Measurements from ENCODE around the gene ISL2.

Gene ISL2

DNA sequence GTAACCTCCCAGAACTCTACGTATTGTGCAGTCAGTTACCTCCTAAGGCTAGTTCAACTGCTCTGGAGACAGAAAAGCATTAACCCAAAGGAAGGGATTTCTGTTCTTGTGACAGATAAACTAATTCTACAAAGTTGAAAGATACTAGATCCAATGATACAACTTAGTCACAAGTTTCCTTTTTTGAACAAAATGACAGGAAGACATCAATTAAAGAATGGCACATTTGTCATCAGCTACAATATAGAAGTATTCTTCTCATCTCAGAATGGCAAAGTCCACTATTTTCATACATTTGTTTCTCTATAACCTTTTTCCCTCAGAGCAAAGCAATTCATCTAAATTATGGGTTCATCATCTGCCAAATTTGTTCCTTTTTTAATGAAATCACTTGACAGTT lies 43.7 kb downstream of the ISL2 start:
- no peak for DNase-seq

DNA sequence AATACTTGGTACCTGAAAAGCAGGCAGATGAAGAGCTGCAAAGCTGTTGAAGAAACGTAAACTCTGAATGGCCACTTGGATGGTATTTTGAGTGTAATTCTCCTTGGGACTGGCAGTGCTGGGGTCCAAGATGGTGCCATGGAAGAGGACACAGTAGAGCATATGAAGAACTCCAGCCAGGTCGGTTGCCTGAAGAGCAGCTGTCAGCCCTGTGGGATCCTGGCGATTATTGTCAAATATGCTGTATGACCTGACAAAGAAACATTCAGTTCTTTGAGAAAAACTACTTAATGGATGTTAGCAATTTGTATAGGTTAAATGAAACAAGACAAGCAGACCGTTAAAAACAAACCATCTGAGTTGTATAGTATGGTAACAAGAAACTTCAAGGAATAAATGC lies 44.8 kb downstream of the ISL2 start:
- no peak for DNase-seq

DNA sequence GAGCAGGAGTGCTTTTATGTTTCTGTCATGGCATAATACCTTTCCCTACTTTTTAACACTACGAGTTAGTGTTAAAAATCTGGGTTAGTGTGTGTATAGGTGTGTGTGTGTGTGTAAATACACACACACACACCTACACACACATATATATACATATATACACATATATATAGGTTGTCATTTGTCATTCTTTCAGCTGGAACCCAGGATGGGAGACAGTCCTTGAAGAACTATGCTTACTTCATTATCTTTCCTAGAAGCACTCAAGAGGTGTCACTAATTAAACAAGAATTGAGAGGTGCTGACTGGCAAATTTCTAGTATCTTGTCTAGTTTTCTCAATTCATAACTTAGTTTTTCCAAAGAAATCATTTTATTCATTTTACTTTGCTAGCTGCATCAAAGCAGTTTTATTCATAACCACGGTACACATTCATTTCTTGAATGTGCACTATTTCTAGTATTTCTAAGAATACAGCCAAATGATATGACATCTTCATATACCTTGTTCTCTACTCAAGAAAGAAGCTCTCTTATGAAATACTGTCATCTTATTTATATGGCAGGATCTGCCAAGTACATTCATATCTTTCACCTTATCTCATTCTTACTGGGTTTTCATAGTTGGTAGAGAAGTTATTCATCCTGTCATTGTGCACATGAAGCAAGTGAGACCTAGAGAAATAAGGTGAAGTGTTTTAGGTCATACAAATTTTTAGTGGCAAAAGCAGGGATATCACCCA lies 46.6 kb downstream of the ISL2 start:
- DNase-seq: no peak

DNA sequence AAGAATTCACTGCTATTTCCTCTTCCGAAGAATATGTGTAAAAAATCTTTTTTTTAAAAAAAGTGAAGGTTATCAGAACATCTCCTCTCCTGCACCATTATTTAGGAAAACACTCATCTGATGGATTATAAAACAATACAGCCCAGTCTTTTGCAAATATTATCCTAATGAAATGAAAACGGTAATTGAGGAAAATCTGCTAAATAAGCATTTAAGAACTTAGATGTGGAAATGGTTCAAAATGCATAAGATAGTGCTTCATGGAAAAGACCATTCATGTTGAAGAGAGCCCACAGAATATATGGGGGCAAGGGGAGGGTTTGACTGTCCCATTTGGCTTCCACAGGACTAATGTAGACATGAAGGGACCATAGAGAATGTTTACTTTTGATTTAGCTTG lies 47.8 kb downstream of the ISL2 start:
- DNase-seq: no peak

DNA sequence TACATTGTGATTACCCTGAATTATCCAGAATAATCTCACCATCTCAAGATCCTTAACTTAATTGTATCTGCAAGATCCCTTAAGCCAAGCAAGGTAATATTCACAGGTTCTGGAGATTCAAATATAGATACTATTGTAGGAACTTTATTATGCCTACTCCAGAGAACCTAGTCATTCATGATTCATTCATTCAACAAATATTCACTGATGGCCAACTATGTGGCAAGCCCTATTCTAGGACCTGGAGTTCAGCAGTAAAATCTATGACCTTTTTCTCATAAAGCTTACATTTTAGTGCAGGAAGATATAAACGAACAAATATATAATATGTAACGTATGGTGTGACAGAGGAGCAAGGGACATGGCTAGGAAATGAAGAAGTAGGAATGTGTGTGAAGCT lies 49.6 kb downstream of the ISL2 start:
- no peak for DNase-seq

DNA sequence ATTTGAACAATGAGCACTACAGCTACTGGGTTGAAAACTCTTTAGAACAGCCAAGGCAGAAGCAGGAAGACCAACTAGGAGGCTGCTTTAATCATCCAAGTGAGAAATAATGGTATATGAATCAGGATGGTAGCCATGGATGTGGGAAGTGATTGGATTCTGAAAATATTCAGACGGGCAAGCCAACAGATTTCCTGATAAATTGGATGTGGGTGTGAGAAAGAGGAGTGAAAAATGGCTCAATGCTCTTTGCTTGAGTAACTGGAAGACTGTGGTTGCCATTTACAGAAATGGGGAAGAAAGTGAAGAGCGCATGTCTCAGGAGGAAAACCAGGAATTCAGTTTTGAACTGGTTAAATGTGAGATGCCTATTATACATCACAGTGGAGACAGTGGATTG lies 50.4 kb downstream of the ISL2 start:
- no peak for DNase-seq

DNA sequence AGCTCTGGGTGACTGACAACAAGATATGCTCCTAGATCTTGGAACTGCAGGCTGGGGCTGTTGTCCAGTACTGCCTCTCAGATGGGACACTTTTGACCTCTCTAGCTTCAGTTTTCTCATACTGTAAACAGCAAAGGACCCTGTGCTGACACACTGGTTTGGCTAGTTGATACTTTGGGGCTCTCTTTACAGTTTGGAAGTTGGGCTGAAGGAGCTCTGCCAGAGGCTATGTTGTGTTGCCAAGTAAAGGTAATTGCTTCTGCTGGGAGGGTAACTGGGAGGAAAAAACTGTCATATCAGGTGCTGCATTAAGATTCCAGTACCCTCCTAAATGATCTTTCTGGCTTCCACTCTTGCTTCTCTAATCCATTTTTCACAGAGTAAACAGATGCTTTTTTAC lies 54.0 kb downstream of the ISL2 start:
- no peak for DNase-seq

DNA sequence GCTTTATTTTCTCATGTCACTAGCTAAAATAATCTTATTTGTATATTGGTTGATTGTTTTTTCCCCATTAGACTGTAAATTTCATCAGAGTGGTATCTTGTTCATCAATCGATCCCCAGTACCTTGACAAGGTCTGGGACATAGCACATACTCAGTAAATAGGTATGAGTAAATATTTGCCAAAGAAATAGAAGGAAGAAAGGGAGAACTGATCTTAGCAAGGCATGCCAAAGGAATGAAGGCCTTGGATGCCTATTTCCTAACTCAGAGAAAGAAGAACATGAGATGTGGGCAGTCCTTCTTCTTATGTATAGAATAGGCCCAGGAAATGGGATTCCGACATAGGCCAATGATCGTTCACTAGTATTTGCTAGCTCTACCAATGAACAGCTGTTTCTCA lies 54.7 kb downstream of the ISL2 start:
- no peak for DNase-seq

DNA sequence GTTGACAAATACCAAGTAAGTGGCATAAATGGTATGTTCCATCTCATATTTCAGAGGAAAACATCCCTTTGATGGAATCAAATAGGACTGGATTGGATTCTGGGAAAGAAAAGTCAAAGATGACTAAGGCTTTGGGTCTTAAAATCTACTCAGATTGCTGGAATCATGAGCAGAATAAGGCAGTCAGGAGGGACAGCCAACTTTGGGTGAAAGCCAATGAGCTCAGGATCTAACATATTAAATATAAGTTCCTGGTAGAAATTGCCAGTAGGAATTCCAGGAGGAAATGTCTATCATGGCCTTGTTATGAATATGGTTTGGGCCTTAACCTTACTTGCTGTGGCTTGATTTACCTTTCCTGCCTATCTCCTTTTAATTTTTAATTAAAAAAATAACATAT lies 55.3 kb downstream of the ISL2 start:
- no peak for DNase-seq
